GM12878 (cell line): ENCODE results near the gene FAM78A. TPM values are rescaled to one million over a fixed set of nuclear protein-coding genes. Genes with fewer than 3 reads are reported as not detected.
A peak's percentile ranks its signal among the peaks of the same experiment; 100 is the strongest.

ENCODE experiments used
- ATAC-seq: fragments of 200-7000 bp; cut with Tn5 transposase; 3 replicates; pipeline ENCODE4 v1.9.1; 2020; ENCODE audit warnings: mild to moderate bottlenecking, moderate library complexity
- BruUV-seq: library from RNA; stranded (reverse); fragments of 400-500 nt; replicated peaks from 2 replicates; lab custom pipeline; 2021; lab: Mats Ljungman, UMichigan
- CTCF ChIA-PET: fragments of 300-600 bp; sonication (Branson Sonifier 250); formaldehyde crosslinking; extraction: SDS; loops from one replicate; lab custom pipeline; 2021; ENCODE audit warnings: inconsistent platforms; lab: Yijun Ruan, JAX
- POLR2A ChIA-PET: fragments of 350-600 bp; formaldehyde crosslinking; extraction: SDS; loops from one replicate; lab custom pipeline; 2021; ENCODE audit warnings: inconsistent platforms; lab: Charles Lee
- RAD21 ChIA-PET: fragments of 300-600 bp; sonication (Branson Sonifier 250); formaldehyde crosslinking; loops from one replicate; lab custom pipeline; 2023; ENCODE audit warnings: antibody characterized with exemption; ENCODE audit not compliant: unreplicated experiment; lab: Charles Lee
- SMC1A ChIA-PET: fragments of 300-600 bp; sonication (Branson Sonifier 250); formaldehyde crosslinking; loops from one replicate; lab custom pipeline; 2023; ENCODE audit not compliant: unreplicated experiment, uncharacterized antibody; lab: Charles Lee
- DNase-seq: peaks from one replicate; pipeline ENCODE4 v3.0.0-alpha.2; 2011; ENCODE audit warnings: low read depth, low spot score
- FAIRE-seq: peaks from 3 replicates; lab custom pipeline; 2011; peaks lifted over from hg19 to GRCh38; lab: Jason Lieb, UNC
- H2AFZ ChIP-seq: 2 replicates; pipeline ENCODE4 v1.6.0; 2011; ENCODE audit warnings: low read depth, low read length, control low read depth; ENCODE audit not compliant: control insufficient read depth
- H3K27ac ChIP-seq: 2 replicates; pipeline ENCODE4 v1.5.1; 2011; ENCODE audit warnings: control low read depth; ENCODE audit not compliant: control insufficient read depth, insufficient read depth
- H3K27me3 ChIP-seq, 2 experiments: replicated peaks in 1 of 2; 2 replicates each; pipeline versions ENCODE4 v1.6.0 to v1.6.1; 2011; ENCODE audit warnings: low read length in 1 of 2; ENCODE audit not compliant: control insufficient read depth in 2 of 2, insufficient read depth in 2 of 2
- H3K36me3 ChIP-seq, 2 experiments: 2 replicates each; pipeline ENCODE4 v1.5.1; 2011; ENCODE audit warnings: low read length in 1 of 2; ENCODE audit not compliant: control insufficient read depth in 2 of 2, insufficient read depth in 2 of 2
- H3K4me1 ChIP-seq: 2 replicates; pipeline ENCODE4 v1.6.1; 2011; ENCODE audit warnings: mild to moderate bottlenecking, low read length, moderate library complexity, mixed read lengths; ENCODE audit not compliant: control insufficient read depth, insufficient read depth
- H3K4me2 ChIP-seq: 2 replicates; pipeline ENCODE4 v1.6.0; 2011; ENCODE audit warnings: control low read depth; ENCODE audit not compliant: control insufficient read depth, insufficient read depth
- H3K4me3 ChIP-seq: fragments of 200-600 bp; sonication (generic); 2 replicates; pipeline ENCODE4 v1.5.1; 2016
- H3K79me2 ChIP-seq: 2 replicates; pipeline ENCODE4 v1.6.0; 2011; ENCODE audit warnings: low read length; ENCODE audit not compliant: control insufficient read depth, insufficient read depth
- H3K9ac ChIP-seq: 2 replicates; pipeline ENCODE4 v1.8.0; 2011; ENCODE audit warnings: low read length, control low read depth, mixed read lengths; ENCODE audit not compliant: control insufficient read depth, insufficient read depth
- H3K9me3 ChIP-seq: replicated peaks from 3 replicates; pipeline ENCODE4 v1.5.1; 2011; ENCODE audit warnings: mild to moderate bottlenecking, low read length; ENCODE audit not compliant: control insufficient read depth, insufficient read depth
- H4K20me1 ChIP-seq: 2 replicates; pipeline ENCODE4 v1.6.0; 2011; ENCODE audit not compliant: control insufficient read depth, insufficient read depth
- BHLHE40 ChIP-seq, 2 experiments: fragments of 450-650 bp in 1 of 2; IDR thresholded peaks; 2 replicates each; pipeline ENCODE4 v1.6.1; 2011 to 2017; ENCODE audit warnings: low read depth in 2 of 2, borderline replicate concordance in 1 of 2, improper control_type of control experiment in 1 of 2, low read length in 1 of 2, mild to moderate bottlenecking in 1 of 2
- GABPA ChIP-seq: IDR thresholded peaks from 2 replicates; pipeline ENCODE4 v1.6.1; 2014; ENCODE audit warnings: antibody characterized with exemption, low read depth, mild to moderate bottlenecking, inconsistent platforms
- GATAD2B ChIP-seq: fragments of 450-650 bp; conservative IDR thresholded peaks from 2 replicates; pipeline ENCODE4 v1.6.1; 2017; ENCODE audit warnings: low read depth, mild to moderate bottlenecking, moderate library complexity
- IKZF1 ChIP-seq: fragments of 450-650 bp; conservative IDR thresholded peaks from 2 replicates; pipeline ENCODE4 v1.6.1; 2017; ENCODE audit warnings: antibody characterized with exemption, mild to moderate bottlenecking
- IRF4 ChIP-seq: IDR thresholded peaks from 2 replicates; pipeline ENCODE4 v1.6.1; 2011; ENCODE audit warnings: low read depth, low read length
- MEF2B ChIP-seq: fragments of 450-650 bp; IDR thresholded peaks from 2 replicates; pipeline ENCODE4 v1.6.1; 2018; ENCODE audit warnings: mild to moderate bottlenecking, moderate library complexity; ENCODE audit not compliant: partially characterized antibody, poor library complexity, severe bottlenecking
- RB1 ChIP-seq: fragments of 450-650 bp; formaldehyde crosslinking; IDR thresholded peaks from 2 replicates; pipeline ENCODE4 v1.6.1; 2017; ENCODE audit warnings: mild to moderate bottlenecking, borderline replicate concordance
- SMAD1 ChIP-seq: fragments of 450-650 bp; IDR thresholded peaks from 2 replicates; pipeline ENCODE4 v1.6.1; 2018; ENCODE audit warnings: mild to moderate bottlenecking, low read depth; ENCODE audit not compliant: partially characterized antibody
- SMARCA5 ChIP-seq: fragments of 450-650 bp; IDR thresholded peaks from 2 replicates; pipeline ENCODE4 v1.6.1; 2017; ENCODE audit warnings: mild to moderate bottlenecking
- ZZZ3 ChIP-seq: IDR thresholded peaks from 2 replicates; pipeline ENCODE4 v1.6.1; 2011; ENCODE audit warnings: low read depth; ENCODE audit not compliant: control insufficient read depth, insufficient read length
- WGBS: methylation state at CpG from one replicate; pipeline ENCODE4 v1.1.6; 2016; ENCODE audit warnings: low lambda C conversion rate; ENCODE audit not compliant: insufficient replicate concordance, insufficient coverage; ENCODE audit errors: missing lambda C conversion rate; 5-methylcytosine and 5-hydroxymethylcytosine counted together
- in situ Hi-C: fragments of 300-500 bp; cut with MboI; formaldehyde crosslinking; loops from 9 replicates; pipeline ENCODE4 v1.14.3; 2018; ENCODE audit warnings: mixed read lengths
- intact Hi-C: fragments of 100-400 bp; cut with micrococcal nuclease; formaldehyde crosslinking; loops from one replicate; pipeline ENCODE4 v1.14.2; 2022; ENCODE audit not compliant: unreplicated experiment
- polyA plus RNA-seq, 11 experiments: library from polyadenylated mRNA; depleted of rRNA in 4 of 11; unstranded in 6 of 11; stranded (reverse) in 5 of 11; fragments of >200 nt; fragmentation: Nextera tagmentation in 4 of 11; fragmentation: Illumina TruSeq in 1 of 11; extraction: Ambion mirVana in 4 of 11; extraction: Trizol in 1 of 11; gene quantifications; 1 replicate in 1 of 11; 2 replicates in 10 of 11; pipeline versions ENCODE4 v1.2.1 to v1.2.3, GENCODE V29; 2011 to 2016; ENCODE audit warnings: inconsistent platforms in 2 of 11, missing spikeins in 2 of 11, low read depth in 1 of 11
- total RNA-seq, 4 experiments: library from RNA; depleted of rRNA in 3 of 4; stranded (reverse); fragments of >200 nt in 3 of 4; fragmentation: Illumina TruSeq in 1 of 4; extraction: Trizol in 1 of 4; gene quantifications; 2 replicates each; pipeline versions ENCODE4 v1.2.1 to v1.2.3, GENCODE V29; 2013 to 2021
- TF ChIP-seq, protein P1 (sequence below): IDR thresholded peaks from 2 replicates; pipeline ENCODE4 v1.6.1; 2012; ENCODE audit warnings: low read depth, low read length, improper control_type of control experiment
- TF ChIP-seq, protein P2 (sequence below): fragments of 450-650 bp; IDR thresholded peaks from 2 replicates; pipeline ENCODE4 v1.6.1; 2018; ENCODE audit warnings: borderline replicate concordance, mild to moderate bottlenecking; ENCODE audit not compliant: partially characterized antibody
- TF ChIP-seq, protein P3 (sequence below): fragments of 450-650 bp; formaldehyde crosslinking; IDR thresholded peaks from 2 replicates; pipeline ENCODE4 v1.5.0; 2022; ENCODE audit warnings: mild to moderate bottlenecking, missing genetic modification characterization

FAM78A gene
- total and polyA plus RNA-seq, 10 of the 15 experiments (the other 5 are each of a cell fraction or from before 2014, with no cell fraction given), result 0.18 to 32.5 (median 12.2) TPM

DNA sequence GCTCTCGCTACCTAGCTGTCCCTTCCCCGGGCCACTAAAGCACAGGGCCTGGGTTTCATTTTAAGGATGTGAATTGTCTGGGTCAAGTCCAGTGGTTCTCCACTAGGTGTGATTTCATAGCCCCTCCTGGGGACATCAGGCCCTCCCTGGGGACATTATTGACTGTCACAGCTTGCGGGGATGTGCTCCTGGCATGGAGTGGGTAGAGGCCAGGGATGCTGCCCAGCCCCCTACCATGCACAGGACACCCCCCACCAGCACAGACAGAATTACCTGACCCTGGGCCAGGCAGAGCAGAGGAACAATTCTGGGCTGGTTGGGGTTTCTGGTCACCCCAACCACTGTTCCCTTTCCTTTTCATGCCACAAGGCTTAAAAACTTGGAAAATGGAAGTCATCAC is 4.1 kb downstream of the FAM78A start:
- CTCF ChIA-PET, result interaction anchor here (1.1 to 9.8 kb wide), 5 partner anchors 11 to 394 kb away, joined by 3 to 151 read pairs (median 5); no protein-coding TSS in a partner anchor
- H3K4me1 ChIP-seq, result peaks cover 40% of the 10 kb centered on the region
- FAIRE-seq (no peak), DNase-seq (no peak), ATAC-seq (no peak)
- peak; percentile 90 for TF ChIP-seq MEF2B
- 0 out of 2 replicates have a peak, but pooled peaks have one; percentile 49 for TF ChIP-seq SMARCA5
- TF ChIP-seq IRF4, result no peak
- 0 out of 2 replicates have a peak, but pooled peaks have one; percentile 20 for TF ChIP-seq RB1
- TF ChIP-seq, protein P1, sequence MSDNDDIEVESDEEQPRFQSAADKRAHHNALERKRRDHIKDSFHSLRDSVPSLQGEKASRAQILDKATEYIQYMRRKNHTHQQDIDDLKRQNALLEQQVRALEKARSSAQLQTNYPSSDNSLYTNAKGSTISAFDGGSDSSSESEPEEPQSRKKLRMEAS, result no peak
- no peak for TF ChIP-seq SMAD1
- no peak for TF ChIP-seq GABPA
- TF ChIP-seq BHLHE40 (IDR thresholded peaks at IDR 0.05; ENCODE audit: borderline replicate concordance in 1 of 2, low read depth in 2 of 2, low read length in 1 of 2), result 0 out of 4 replicates have a peak, but pooled peaks of 1 of the 2 experiments have one; percentile 6
- no peak for TF ChIP-seq ZZZ3
- 0 out of 2 replicates have a peak, but pooled peaks have one; percentile 48 for TF ChIP-seq GATAD2B
- TF ChIP-seq, protein P2, sequence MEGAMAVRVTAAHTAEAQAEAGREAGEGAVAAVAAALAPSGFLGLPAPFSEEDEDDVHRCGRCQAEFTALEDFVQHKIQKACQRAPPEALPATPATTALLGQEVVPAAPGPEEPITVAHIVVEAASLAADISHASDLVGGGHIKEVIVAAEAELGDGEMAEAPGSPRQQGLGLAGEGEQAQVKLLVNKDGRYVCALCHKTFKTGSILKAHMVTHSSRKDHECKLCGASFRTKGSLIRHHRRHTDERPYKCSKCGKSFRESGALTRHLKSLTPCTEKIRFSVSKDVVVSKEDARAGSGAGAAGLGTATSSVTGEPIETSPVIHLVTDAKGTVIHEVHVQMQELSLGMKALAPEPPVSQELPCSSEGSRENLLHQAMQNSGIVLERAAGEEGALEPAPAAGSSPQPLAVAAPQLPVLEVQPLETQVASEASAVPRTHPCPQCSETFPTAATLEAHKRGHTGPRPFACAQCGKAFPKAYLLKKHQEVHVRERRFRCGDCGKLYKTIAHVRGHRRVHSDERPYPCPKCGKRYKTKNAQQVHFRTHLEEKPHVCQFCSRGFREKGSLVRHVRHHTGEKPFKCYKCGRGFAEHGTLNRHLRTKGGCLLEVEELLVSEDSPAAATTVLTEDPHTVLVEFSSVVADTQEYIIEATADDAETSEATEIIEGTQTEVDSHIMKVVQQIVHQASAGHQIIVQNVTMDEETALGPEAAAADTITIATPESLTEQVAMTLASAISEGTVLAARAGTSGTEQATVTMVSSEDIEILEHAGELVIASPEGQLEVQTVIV, result no peak
- TF ChIP-seq IKZF1, result no peak
- TF ChIP-seq, protein P3, sequence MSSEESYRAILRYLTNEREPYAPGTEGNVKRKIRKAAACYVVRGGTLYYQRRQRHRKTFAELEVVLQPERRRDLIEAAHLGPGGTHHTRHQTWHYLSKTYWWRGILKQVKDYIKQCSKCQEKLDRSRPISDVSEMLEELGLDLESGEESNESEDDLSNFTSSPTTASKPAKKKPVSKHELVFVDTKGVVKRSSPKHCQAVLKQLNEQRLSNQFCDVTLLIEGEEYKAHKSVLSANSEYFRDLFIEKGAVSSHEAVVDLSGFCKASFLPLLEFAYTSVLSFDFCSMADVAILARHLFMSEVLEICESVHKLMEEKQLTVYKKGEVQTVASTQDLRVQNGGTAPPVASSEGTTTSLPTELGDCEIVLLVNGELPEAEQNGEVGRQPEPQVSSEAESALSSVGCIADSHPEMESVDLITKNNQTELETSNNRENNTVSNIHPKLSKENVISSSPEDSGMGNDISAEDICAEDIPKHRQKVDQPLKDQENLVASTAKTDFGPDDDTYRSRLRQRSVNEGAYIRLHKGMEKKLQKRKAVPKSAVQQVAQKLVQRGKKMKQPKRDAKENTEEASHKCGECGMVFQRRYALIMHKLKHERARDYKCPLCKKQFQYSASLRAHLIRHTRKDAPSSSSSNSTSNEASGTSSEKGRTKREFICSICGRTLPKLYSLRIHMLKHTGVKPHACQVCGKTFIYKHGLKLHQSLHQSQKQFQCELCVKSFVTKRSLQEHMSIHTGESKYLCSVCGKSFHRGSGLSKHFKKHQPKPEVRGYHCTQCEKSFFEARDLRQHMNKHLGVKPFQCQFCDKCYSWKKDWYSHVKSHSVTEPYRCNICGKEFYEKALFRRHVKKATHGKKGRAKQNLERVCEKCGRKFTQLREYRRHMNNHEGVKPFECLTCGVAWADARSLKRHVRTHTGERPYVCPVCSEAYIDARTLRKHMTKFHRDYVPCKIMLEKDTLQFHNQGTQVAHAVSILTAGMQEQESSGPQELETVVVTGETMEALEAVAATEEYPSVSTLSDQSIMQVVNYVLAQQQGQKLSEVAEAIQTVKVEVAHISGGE (CRISPR knock-in tag), result no peak
- H3K27me3 ChIP-seq, result no peaks in the 10 kb centered on the region
- SMC1A ChIA-PET, result interaction anchor here (0.7 to 7.9 kb wide), 5 partner anchors 10 to 92 kb away, joined by 3 to 154 read pairs (median 3); no protein-coding TSS in a partner anchor
- intact Hi-C loops, result loop anchor here (5.0 kb wide), 2 partner anchors 120 to 145 kb away; partner anchors contain the start of genes NUP214 and PRRC2B
- H4K20me1 ChIP-seq, result no peaks in the 10 kb centered on the region
- peak overlapping the region; percentile 99 for H3K4me3 ChIP-seq
- BruUV-seq, result no TSS peak
- RAD21 ChIA-PET, result interaction anchor here (0.6 to 11.6 kb wide), 5 partner anchors 9 to 693 kb away, joined by 4 to 181 read pairs (median 5); partner anchors contain the start of gene FUBP3
- in situ Hi-C loops, result loop anchor here (25.0 kb wide), 2 partner anchors 1435 to 1865 kb away; partner anchors contain the start of genes C9orf78 and USP20
- H3K27ac ChIP-seq, result peak overlapping the region; percentile 92
- H2AFZ ChIP-seq, result no peak overlapping the region
- 91% methylated on average over 3 of the region's 3 CpGs for WGBS
- no peaks in the 10 kb centered on the region for H3K36me3 ChIP-seq
- H3K79me2 ChIP-seq, result peaks cover 92% of the 10 kb centered on the region
- POLR2A ChIA-PET, result interaction anchor here (0.6 to 11.3 kb wide), 6 partner anchors 9 to 101 kb away, joined by 3 to 267 read pairs (median 4); no protein-coding TSS in a partner anchor
- peak overlapping the region; percentile 90 for H3K4me2 ChIP-seq
- H3K9me3 ChIP-seq, result no peaks in the 10 kb centered on the region
- H3K9ac ChIP-seq, result peak overlapping the region; percentile 97; the same call in 1 of the 2 replicates
